Measurements from ENCODE around the gene LYPD3. TPM values are rescaled to one million over a fixed set of nuclear protein-coding genes. Genes with fewer than 3 reads are reported as not detected.

The LYPD3 gene
- total and polyA plus RNA-seq, 9 donors = 0.39 to 13.9 (median 0.86) TPM

- Histone ChIP-seq H3K4me3 (ENCODE audit: low read length) (peak overlapping the region; percentile 67), H3K9me3 (replicated peaks; ENCODE audit: control insufficient read depth, low read depth, low read length) (no peaks in the 10 kb centered on the region), H3K36me3 (ENCODE audit: control insufficient read depth, insufficient read depth, low read length) (no peaks in the 10 kb centered on the region), H3K27me3 (ENCODE audit: control insufficient read depth, insufficient read depth, low read length) (peaks cover 23% of the 10 kb centered on the region), H3K4me1 (ENCODE audit: control insufficient read depth, insufficient read depth, low read length) (peaks cover 21% of the 10 kb centered on the region), H3K27ac (ENCODE audit: low read length) (peak overlapping the region; percentile 79)
- WGBS (ENCODE audit: insufficient coverage) = 2% methylated on average over 21 of the region's 33 CpGs
- no peak for DNase-seq
Observed at GRCh38 chr19:43464134-43464775, 1.2 kb downstream of the LYPD3 start.

GRCh38 chr19:43463381-43464133 is 1.9 kb downstream of the LYPD3 start:
- Histone ChIP-seq H3K4me1 (ENCODE audit: control insufficient read depth, insufficient read depth, low read length) (peaks cover 21% of the 10 kb centered on the region), H3K27ac (ENCODE audit: low read length) (peak overlapping the region; percentile 79), H3K36me3 (ENCODE audit: control insufficient read depth, insufficient read depth, low read length) (no peaks in the 10 kb centered on the region), H3K9me3 (replicated peaks; ENCODE audit: control insufficient read depth, low read depth, low read length) (no peaks in the 10 kb centered on the region), H3K27me3 (ENCODE audit: control insufficient read depth, insufficient read depth, low read length) (peaks cover 23% of the 10 kb centered on the region), H3K4me3 (ENCODE audit: low read length) (peak overlapping the region; percentile 67)
- WGBS (ENCODE audit: insufficient coverage) = under 1% methylated on average over 51 of the region's 57 CpGs
- peak; percentile 97 for DNase-seq

GRCh38 chr19:43462785-43463380 is 2.5 kb downstream of the LYPD3 start:
- 3% methylated on average over 32 of the region's 33 CpGs for WGBS (ENCODE audit: insufficient coverage)
- Histone ChIP-seq H3K4me1 (ENCODE audit: control insufficient read depth, insufficient read depth, low read length) (peaks cover 21% of the 10 kb centered on the region), H3K9me3 (replicated peaks; ENCODE audit: control insufficient read depth, low read depth, low read length) (no peaks in the 10 kb centered on the region), H3K27me3 (ENCODE audit: control insufficient read depth, insufficient read depth, low read length) (peaks cover 23% of the 10 kb centered on the region), H3K36me3 (ENCODE audit: control insufficient read depth, insufficient read depth, low read length) (no peaks in the 10 kb centered on the region), H3K27ac (ENCODE audit: low read length) (peak overlapping the region; percentile 75), H3K4me3 (ENCODE audit: low read length) (peak overlapping the region; percentile 67)
- DNase-seq = peak; percentile 69

- 67% methylated on average over 1 of the region's 7 CpGs for WGBS (ENCODE audit: insufficient coverage)
- Histone ChIP-seq H3K36me3 (ENCODE audit: control insufficient read depth, insufficient read depth, low read length) (no peaks in the 10 kb centered on the region), H3K9me3 (replicated peaks; ENCODE audit: control insufficient read depth, low read depth, low read length) (no peaks in the 10 kb centered on the region), H3K4me1 (ENCODE audit: control insufficient read depth, insufficient read depth, low read length) (peaks cover 21% of the 10 kb centered on the region), H3K27me3 (ENCODE audit: control insufficient read depth, insufficient read depth, low read length) (peaks cover 23% of the 10 kb centered on the region), H3K27ac (ENCODE audit: low read length) (no peak overlapping the region), H3K4me3 (ENCODE audit: low read length) (no peak overlapping the region)
- no peak for DNase-seq
Observed at GRCh38 chr19:43462383-43462782, 3.0 kb downstream of the LYPD3 start.

- Histone ChIP-seq H3K9me3 (replicated peaks; ENCODE audit: control insufficient read depth, low read depth, low read length) (no peaks in the 10 kb centered on the region), H3K36me3 (ENCODE audit: control insufficient read depth, insufficient read depth, low read length) (no peaks in the 10 kb centered on the region), H3K27ac (ENCODE audit: low read length) (no peak overlapping the region), H3K4me1 (ENCODE audit: control insufficient read depth, insufficient read depth, low read length) (peaks cover 21% of the 10 kb centered on the region), H3K4me3 (ENCODE audit: low read length) (no peak overlapping the region), H3K27me3 (ENCODE audit: control insufficient read depth, insufficient read depth, low read length) (peaks cover 23% of the 10 kb centered on the region)
- WGBS (ENCODE audit: insufficient coverage) = 77% methylated on average over 6 of the region's 12 CpGs
- no peak for DNase-seq
Observed at GRCh38 chr19:43461303-43461702, 4.1 kb downstream of the LYPD3 start.

GRCh38 chr19:43460362-43461016 is 4.9 kb downstream of the LYPD3 start:
- Histone ChIP-seq H3K9me3 (replicated peaks; ENCODE audit: control insufficient read depth, low read depth, low read length) (no peaks in the 10 kb centered on the region), H3K27me3 (ENCODE audit: control insufficient read depth, insufficient read depth, low read length) (peaks cover 16% of the 10 kb centered on the region), H3K4me3 (ENCODE audit: low read length) (no peak overlapping the region), H3K4me1 (ENCODE audit: control insufficient read depth, insufficient read depth, low read length) (peaks cover 20% of the 10 kb centered on the region), H3K36me3 (ENCODE audit: control insufficient read depth, insufficient read depth, low read length) (no peaks in the 10 kb centered on the region), H3K27ac (ENCODE audit: low read length) (no peak overlapping the region)
- 46% methylated on average over 4 of the region's 16 CpGs for WGBS (ENCODE audit: insufficient coverage)
- no peak for DNase-seq

- no peak overlapping the region for H3K27ac ChIP-seq (ENCODE audit: low read length)
- no peaks in the 10 kb centered on the region for H3K36me3 ChIP-seq (ENCODE audit: control insufficient read depth, insufficient read depth, low read length)
- peaks cover under 1% of the 10 kb centered on the region for H3K4me1 ChIP-seq (ENCODE audit: control insufficient read depth, insufficient read depth, low read length)
- WGBS (ENCODE audit: insufficient coverage) = 86% methylated on average over 2 of the region's 4 CpGs
- H3K9me3 ChIP-seq (replicated peaks; ENCODE audit: control insufficient read depth, low read depth, low read length) = no peaks in the 10 kb centered on the region
- DNase-seq = no peak
- peaks cover 10% of the 10 kb centered on the region for H3K27me3 ChIP-seq (ENCODE audit: control insufficient read depth, insufficient read depth, low read length)
- H3K4me3 ChIP-seq (ENCODE audit: low read length) = no peak overlapping the region
Observed at GRCh38 chr19:43457809-43458208, 7.6 kb downstream of the LYPD3 start.

GRCh38 chr19:43455321-43456113 is 9.9 kb downstream of the LYPD3 start:
- Histone ChIP-seq H3K4me1 (ENCODE audit: control insufficient read depth, insufficient read depth, low read length) (no peaks in the 10 kb centered on the region), H3K27ac (ENCODE audit: low read length) (no peak overlapping the region), H3K4me3 (ENCODE audit: low read length) (no peak overlapping the region), H3K9me3 (replicated peaks; ENCODE audit: control insufficient read depth, low read depth, low read length) (no peaks in the 10 kb centered on the region), H3K36me3 (ENCODE audit: control insufficient read depth, insufficient read depth, low read length) (no peaks in the 10 kb centered on the region), H3K27me3 (ENCODE audit: control insufficient read depth, insufficient read depth, low read length) (peaks cover 6% of the 10 kb centered on the region)
- 17% methylated on average over 5 of the region's 10 CpGs for WGBS (ENCODE audit: insufficient coverage)
- no peak for DNase-seq

GRCh38 chr19:43454031-43454430 is 11.4 kb downstream of the LYPD3 start:
- no CpG with 5 or more reads among the region's 2 CpGs for WGBS (ENCODE audit: insufficient coverage)
- no peaks in the 10 kb centered on the region for H3K36me3 ChIP-seq (ENCODE audit: control insufficient read depth, insufficient read depth, low read length)
- DNase-seq = no peak
- no peaks in the 10 kb centered on the region for H3K9me3 ChIP-seq (replicated peaks; ENCODE audit: control insufficient read depth, low read depth, low read length)
- H3K4me3 ChIP-seq (ENCODE audit: low read length) = no peak overlapping the region
- no peak overlapping the region for H3K27ac ChIP-seq (ENCODE audit: low read length)
- no peaks in the 10 kb centered on the region for H3K4me1 ChIP-seq (ENCODE audit: control insufficient read depth, insufficient read depth, low read length)
- H3K27me3 ChIP-seq (ENCODE audit: control insufficient read depth, insufficient read depth, low read length) = peaks cover 4% of the 10 kb centered on the region

Measured in muscle of leg (tissue), 11 donors.